HG03342 (cell line): ENCODE data around the gene GABRP.
"Not testable (repeated sequence)": the region's sequence is repeated elsewhere in the genome, so short reads cannot be mapped to it uniquely, and the experiment has no call there.

Source experiments
- ATAC-seq: cut with Tn5 transposase; IDR thresholded peaks from one replicate; pipeline ENCODE4 v1.9.1; 2021; ENCODE audit warnings: mild to moderate bottlenecking, moderate library complexity; ENCODE audit not compliant: unreplicated experiment

Gene GABRP

GRCh38 chr5:170791325-170791954 is 7.9 kb downstream of the GABRP start:
- ATAC-seq: peak; percentile 66

- ATAC-seq: no peak
These were observed 9.4 kb downstream of the GABRP start for GRCh38 chr5:170792878-170793277.

GRCh38 chr5:170795154-170795553 is 11.6 kb downstream of the GABRP start:
- no peak for ATAC-seq

- no peak for ATAC-seq
These were observed 22.1 kb downstream of the GABRP start for GRCh38 chr5:170805666-170806065.

- no peak for ATAC-seq
These were observed 26.0 kb downstream of the GABRP start for GRCh38 chr5:170809551-170809950.

GRCh38 chr5:170811719-170812118 is 28.2 kb downstream of the GABRP start:
- no peak for ATAC-seq

- ATAC-seq: no peak
These were observed 29.7 kb downstream of the GABRP start for GRCh38 chr5:170813231-170813630.

GRCh38 chr5:170817195-170817594 is 33.7 kb downstream of the GABRP start:
- no peak for ATAC-seq

GRCh38 chr5:170818232-170818631 is 34.7 kb downstream of the GABRP start:
- no peak for ATAC-seq

- no peak for ATAC-seq
These were observed 36.3 kb downstream of the GABRP start for GRCh38 chr5:170819824-170820223.

GRCh38 chr5:170821257-170821800 is 37.8 kb downstream of the GABRP start:
- ATAC-seq: no peak

GRCh38 chr5:170826117-170826516 is 42.6 kb downstream of the GABRP start:
- ATAC-seq: no peak

- ATAC-seq: no peak
These were observed 48.7 kb downstream of the GABRP start for GRCh38 chr5:170832241-170832640.

GRCh38 chr5:170833981-170834380 is 50.5 kb downstream of the GABRP start:
- ATAC-seq: not testable (repeated sequence)

GRCh38 chr5:170836226-170836625 is 52.7 kb downstream of the GABRP start:
- no peak for ATAC-seq

GRCh38 chr5:170843870-170844269 is 60.3 kb downstream of the GABRP start:
- no peak for ATAC-seq

- ATAC-seq: no peak
These were observed 61.1 kb downstream of the GABRP start for GRCh38 chr5:170844651-170845050.

- no peak for ATAC-seq
These were observed 62.9 kb downstream of the GABRP start for GRCh38 chr5:170846416-170846815.

- no peak for ATAC-seq
These were observed 63.3 kb downstream of the GABRP start for GRCh38 chr5:170846846-170847245.

GRCh38 chr5:170848033-170848432 is 64.5 kb downstream of the GABRP start:
- ATAC-seq: no peak

- no peak for ATAC-seq
These were observed 65.8 kb downstream of the GABRP start for GRCh38 chr5:170849374-170849773.

- ATAC-seq: no peak
These were observed 71.0 kb downstream of the GABRP start for GRCh38 chr5:170854566-170854965.

- no peak for ATAC-seq
These were observed 73.5 kb downstream of the GABRP start for GRCh38 chr5:170857066-170857465.
